Measurements from ENCODE around the gene OSBPL3. TPM values are rescaled to one million over a fixed set of nuclear protein-coding genes. Genes with fewer than 3 reads are reported as not detected.

OSBPL3 gene
- polyA plus RNA-seq, 1 of the 3 experiments (the other 2 are of a cell fraction) = 23.2 TPM

DNA sequence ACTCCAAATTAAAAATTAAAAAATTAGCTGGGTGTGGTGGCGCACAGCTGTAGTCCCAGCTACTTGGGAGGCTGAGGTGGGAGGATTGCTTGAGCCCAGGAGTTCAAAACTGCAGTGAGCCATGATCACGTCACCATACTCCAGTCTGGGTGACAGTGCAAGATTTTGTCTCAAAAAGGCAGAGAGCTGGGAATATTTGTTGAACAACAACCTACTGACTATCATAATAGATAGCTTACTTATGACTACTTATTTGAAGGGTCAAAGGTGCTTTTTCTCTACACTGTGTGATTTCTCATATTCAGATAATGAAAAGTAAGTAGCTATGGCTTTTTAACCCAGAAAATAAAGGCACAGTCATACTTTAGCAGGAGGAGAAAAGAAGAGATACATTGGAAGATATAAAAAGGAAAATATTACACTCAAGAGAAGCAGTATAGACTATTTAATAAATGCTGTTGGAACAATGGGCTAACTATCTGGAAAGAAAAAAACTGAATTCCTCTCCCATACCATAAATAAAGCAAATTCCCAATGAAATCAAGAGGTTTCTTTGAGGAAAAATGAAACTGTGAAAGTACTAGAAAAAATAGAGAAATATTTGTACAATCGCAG lies 229.4 kb downstream of the OSBPL3 start:
- Histone ChIP-seq H3K9ac (no peak overlapping the region), H3K9me2 (no peaks in the 10 kb centered on the region), H4K20me1 (ENCODE audit: insufficient read depth) (no peaks in the 10 kb centered on the region), H3K4me1 (ENCODE audit: control insufficient read depth in 1 of 2, insufficient read depth in 2 of 2, low read depth in 1 of 2, low read length in 1 of 2) (peaks cover 4 to 30% of the 10 kb centered on the region in 2 experiments; a peak in 3 of 4 replicates), H3K4me3 (ENCODE audit: low read depth in 2 of 2, low read length in 1 of 2) (no peak overlapping the region), H3F3A (replicated peaks; ENCODE audit: insufficient read depth) (peaks cover 8% of the 10 kb centered on the region), H3K4me2 (no peak overlapping the region), H3K79me2 (ENCODE audit: insufficient read depth) (peaks cover 74% of the 10 kb centered on the region), H3K27me3 (ENCODE audit: insufficient read depth) (no peaks in the 10 kb centered on the region), H3K36me3 (replicated peaks in 1 of 2; ENCODE audit: control insufficient read depth in 1 of 2, insufficient read depth in 2 of 2, low read length in 1 of 2) (peaks cover 19 to 26% of the 10 kb centered on the region in 2 experiments), H2AFZ (ENCODE audit: low read depth) (no peak overlapping the region), H3K27ac (ENCODE audit: low read depth in 2 of 2, low read length in 1 of 2) (no peak overlapping the region), H3K9me3 (no peaks in the 10 kb centered on the region)
- TF ChIP-seq MEF2A (IDR thresholded peaks at IDR 0.05; ENCODE audit: borderline replicate concordance, low read depth) (no peak), NRF1 (IDR thresholded peaks at IDR 0.05; ENCODE audit: low read depth, low read length) (no peak), EP300 (IDR thresholded peaks at IDR 0.05; ENCODE audit: borderline replicate concordance in 1 of 2, low read depth in 1 of 2, low read length in 1 of 2) (no peak), MXI1 (IDR thresholded peaks at IDR 0.05; ENCODE audit: low read depth, low read length) (no peak), NFIC (IDR thresholded peaks at IDR 0.05; ENCODE audit: borderline replicate concordance) (no peak)
- TF ChIP-seq, protein P1, sequence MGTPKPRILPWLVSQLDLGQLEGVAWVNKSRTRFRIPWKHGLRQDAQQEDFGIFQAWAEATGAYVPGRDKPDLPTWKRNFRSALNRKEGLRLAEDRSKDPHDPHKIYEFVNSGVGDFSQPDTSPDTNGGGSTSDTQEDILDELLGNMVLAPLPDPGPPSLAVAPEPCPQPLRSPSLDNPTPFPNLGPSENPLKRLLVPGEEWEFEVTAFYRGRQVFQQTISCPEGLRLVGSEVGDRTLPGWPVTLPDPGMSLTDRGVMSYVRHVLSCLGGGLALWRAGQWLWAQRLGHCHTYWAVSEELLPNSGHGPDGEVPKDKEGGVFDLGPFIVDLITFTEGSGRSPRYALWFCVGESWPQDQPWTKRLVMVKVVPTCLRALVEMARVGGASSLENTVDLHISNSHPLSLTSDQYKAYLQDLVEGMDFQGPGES (IDR thresholded peaks at IDR 0.05; ENCODE audit: low read depth, low read length) = no peak
- TF ChIP-seq, protein P2, sequence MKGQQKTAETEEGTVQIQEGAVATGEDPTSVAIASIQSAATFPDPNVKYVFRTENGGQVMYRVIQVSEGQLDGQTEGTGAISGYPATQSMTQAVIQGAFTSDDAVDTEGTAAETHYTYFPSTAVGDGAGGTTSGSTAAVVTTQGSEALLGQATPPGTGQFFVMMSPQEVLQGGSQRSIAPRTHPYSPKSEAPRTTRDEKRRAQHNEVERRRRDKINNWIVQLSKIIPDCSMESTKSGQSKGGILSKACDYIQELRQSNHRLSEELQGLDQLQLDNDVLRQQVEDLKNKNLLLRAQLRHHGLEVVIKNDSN (IDR thresholded peaks at IDR 0.05; ENCODE audit: borderline replicate concordance, low read depth) = no peak
- no peak for DNase-seq
- ChIA-PET CTCF (interaction anchor here (0.7 to 1.6 kb wide), 3 partner anchors 9 to 344 kb away, joined by 3 to 7 read pairs (median 4); no protein-coding TSS in a partner anchor), POLR2A (no interaction called here)
- WGBS (ENCODE audit: low lambda C conversion rate) = 96% methylated on average over 3 of the region's 3 CpGs

DNA sequence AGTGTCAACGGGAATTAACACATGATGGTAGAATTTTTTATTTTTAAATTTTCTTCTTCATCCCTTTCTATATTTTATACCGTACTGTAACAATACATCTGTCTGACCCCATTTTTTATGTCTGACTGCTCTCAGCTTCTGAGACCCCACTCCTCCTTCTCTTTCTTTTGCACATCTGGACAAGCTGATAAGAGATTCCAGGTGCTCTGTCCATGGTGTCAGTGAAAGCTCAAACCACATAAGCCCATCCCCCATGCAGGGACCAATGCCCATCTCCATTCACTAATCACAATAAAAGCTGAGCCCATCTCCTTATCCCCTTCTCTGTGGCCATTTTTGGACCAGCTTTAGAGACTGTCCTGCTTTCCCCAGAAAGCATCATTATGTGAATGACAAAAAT lies 231.5 kb downstream of the OSBPL3 start:
- Histone ChIP-seq H3K36me3 (replicated peaks in 1 of 2; ENCODE audit: control insufficient read depth in 1 of 2, insufficient read depth in 2 of 2, low read length in 1 of 2) (peaks cover 29 to 34% of the 10 kb centered on the region in 2 experiments), H3F3A (replicated peaks; ENCODE audit: insufficient read depth) (peaks cover 6% of the 10 kb centered on the region), H3K9me3 (no peaks in the 10 kb centered on the region), H3K4me2 (no peak overlapping the region), H3K79me2 (ENCODE audit: insufficient read depth) (peaks cover 54% of the 10 kb centered on the region), H3K9ac (no peak overlapping the region), H3K9me2 (no peaks in the 10 kb centered on the region), H3K4me3 (ENCODE audit: low read depth in 2 of 2, low read length in 1 of 2) (no peak overlapping the region), H3K4me1 (ENCODE audit: control insufficient read depth in 1 of 2, insufficient read depth in 2 of 2, low read depth in 1 of 2, low read length in 1 of 2) (peaks cover 2 to 19% of the 10 kb centered on the region in 2 experiments; a peak in 3 of 4 replicates), H3K27ac (ENCODE audit: low read depth in 2 of 2, low read length in 1 of 2) (no peak overlapping the region), H3K27me3 (ENCODE audit: insufficient read depth) (no peaks in the 10 kb centered on the region), H4K20me1 (ENCODE audit: insufficient read depth) (no peaks in the 10 kb centered on the region), H2AFZ (ENCODE audit: low read depth) (no peak overlapping the region)
- ChIA-PET CTCF (interaction anchor here (1.0 kb wide), 1 partner anchor 27 kb away, joined by 3 read pairs; no protein-coding TSS in a partner anchor), POLR2A (interaction anchor here (1.3 kb wide), 1 partner anchor 9 kb away, joined by 5 read pairs; the partner anchor contains the start of gene GSDME)
- TF ChIP-seq, protein P3, sequence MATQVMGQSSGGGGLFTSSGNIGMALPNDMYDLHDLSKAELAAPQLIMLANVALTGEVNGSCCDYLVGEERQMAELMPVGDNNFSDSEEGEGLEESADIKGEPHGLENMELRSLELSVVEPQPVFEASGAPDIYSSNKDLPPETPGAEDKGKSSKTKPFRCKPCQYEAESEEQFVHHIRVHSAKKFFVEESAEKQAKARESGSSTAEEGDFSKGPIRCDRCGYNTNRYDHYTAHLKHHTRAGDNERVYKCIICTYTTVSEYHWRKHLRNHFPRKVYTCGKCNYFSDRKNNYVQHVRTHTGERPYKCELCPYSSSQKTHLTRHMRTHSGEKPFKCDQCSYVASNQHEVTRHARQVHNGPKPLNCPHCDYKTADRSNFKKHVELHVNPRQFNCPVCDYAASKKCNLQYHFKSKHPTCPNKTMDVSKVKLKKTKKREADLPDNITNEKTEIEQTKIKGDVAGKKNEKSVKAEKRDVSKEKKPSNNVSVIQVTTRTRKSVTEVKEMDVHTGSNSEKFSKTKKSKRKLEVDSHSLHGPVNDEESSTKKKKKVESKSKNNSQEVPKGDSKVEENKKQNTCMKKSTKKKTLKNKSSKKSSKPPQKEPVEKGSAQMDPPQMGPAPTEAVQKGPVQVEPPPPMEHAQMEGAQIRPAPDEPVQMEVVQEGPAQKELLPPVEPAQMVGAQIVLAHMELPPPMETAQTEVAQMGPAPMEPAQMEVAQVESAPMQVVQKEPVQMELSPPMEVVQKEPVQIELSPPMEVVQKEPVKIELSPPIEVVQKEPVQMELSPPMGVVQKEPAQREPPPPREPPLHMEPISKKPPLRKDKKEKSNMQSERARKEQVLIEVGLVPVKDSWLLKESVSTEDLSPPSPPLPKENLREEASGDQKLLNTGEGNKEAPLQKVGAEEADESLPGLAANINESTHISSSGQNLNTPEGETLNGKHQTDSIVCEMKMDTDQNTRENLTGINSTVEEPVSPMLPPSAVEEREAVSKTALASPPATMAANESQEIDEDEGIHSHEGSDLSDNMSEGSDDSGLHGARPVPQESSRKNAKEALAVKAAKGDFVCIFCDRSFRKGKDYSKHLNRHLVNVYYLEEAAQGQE (IDR thresholded peaks at IDR 0.05; ENCODE audit: low read depth, low read length) = peak; percentile 83
- TF ChIP-seq, protein P4, sequence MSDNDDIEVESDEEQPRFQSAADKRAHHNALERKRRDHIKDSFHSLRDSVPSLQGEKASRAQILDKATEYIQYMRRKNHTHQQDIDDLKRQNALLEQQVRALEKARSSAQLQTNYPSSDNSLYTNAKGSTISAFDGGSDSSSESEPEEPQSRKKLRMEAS (IDR thresholded peaks at IDR 0.05; ENCODE audit: low read depth) = no peak
- WGBS (ENCODE audit: low lambda C conversion rate) = 76% methylated on average over 2 of the region's 2 CpGs
- DNase-seq = no peak

Other genes starting within 250 kb of the OSBPL3 start
- gene GSDME, start 222.7 kb downstream of the OSBPL3 start, polyA plus RNA-seq (2012; rRNA removed) = 109 and 127 TPM in 2 replicates
- 22.9 and 23.8 TPM in 2 replicates for gene CYCS, start 145.1 kb upstream of the OSBPL3 start, polyA plus RNA-seq (2012; rRNA removed)
- not detected in 2 replicates for gene NPVF, start 248.3 kb upstream of the OSBPL3 start, polyA plus RNA-seq (2012; rRNA removed)

Data from SK-N-SH (cell line).